ENCODE data around the gene CXCL14. TPM values are rescaled to one million over a fixed set of nuclear protein-coding genes. Genes with fewer than 3 reads are reported as not detected.

Gene CXCL14
- total and polyA plus RNA-seq, 12 donors, result 0.06 to 30.0 (median 2.0) TPM

- 7 to 15% (median 8%) methylated on average over 33 to 77 of the region's 77 CpGs for WGBS, 4 donors
- Histone ChIP-seq H3K27me3 (peaks cover 45% of the 10 kb centered on the region), H3K4me1 (replicated peaks in 1 of 2) (peaks cover 11 to 17% of the 10 kb centered on the region in 2 donors), H3K4me3 (peak overlapping the region in 2 of 4 donors; percentile 35 to 66), H3K27ac (no peak overlapping the region), H3K9me3 (replicated peaks in 1 of 3) (no peaks in the 10 kb centered on the region), H3K36me3 (replicated peaks in 1 of 2) (no peaks in the 10 kb centered on the region)
- TF ChIP-seq CTCF (IDR thresholded peaks at IDR 0.05) (no peak), POLR2A (IDR thresholded peaks at IDR 0.05) (no peak)
- intact Hi-C loops (cut with DNase I), result no loop called here
- DNase-seq, result peak in 4 of 7 donors; percentile 23 to 36 (median 25)
These were observed 35.1 kb downstream of the CXCL14 start for GRCh38 chr5:135543485-135544304.

- no peaks in the 10 kb centered on the region for H3K36me3 ChIP-seq (replicated peaks in 1 of 2)
- peaks cover 49% of the 10 kb centered on the region for H3K27me3 ChIP-seq
- no peak overlapping the region for H3K27ac ChIP-seq
- peak overlapping the region in 2 of 4 donors; percentile 9 to 66 for H3K4me3 ChIP-seq
- no peaks in the 10 kb centered on the region for H3K9me3 ChIP-seq (replicated peaks in 1 of 3)
- TF ChIP-seq CTCF (IDR thresholded peaks at IDR 0.05) (no peak), POLR2A (IDR thresholded peaks at IDR 0.05) (no peak)
- 55 to 58% (median 57%) methylated on average over 5 of the region's 5 CpGs for WGBS, 4 donors
- DNase-seq, result no peak
- H3K4me1 ChIP-seq (replicated peaks in 1 of 2), result peaks cover 11 to 17% of the 10 kb centered on the region in 2 donors
- intact Hi-C loops (cut with DNase I), result no loop called here
These were observed 35.7 kb downstream of the CXCL14 start for GRCh38 chr5:135543001-135543484.

DNA sequence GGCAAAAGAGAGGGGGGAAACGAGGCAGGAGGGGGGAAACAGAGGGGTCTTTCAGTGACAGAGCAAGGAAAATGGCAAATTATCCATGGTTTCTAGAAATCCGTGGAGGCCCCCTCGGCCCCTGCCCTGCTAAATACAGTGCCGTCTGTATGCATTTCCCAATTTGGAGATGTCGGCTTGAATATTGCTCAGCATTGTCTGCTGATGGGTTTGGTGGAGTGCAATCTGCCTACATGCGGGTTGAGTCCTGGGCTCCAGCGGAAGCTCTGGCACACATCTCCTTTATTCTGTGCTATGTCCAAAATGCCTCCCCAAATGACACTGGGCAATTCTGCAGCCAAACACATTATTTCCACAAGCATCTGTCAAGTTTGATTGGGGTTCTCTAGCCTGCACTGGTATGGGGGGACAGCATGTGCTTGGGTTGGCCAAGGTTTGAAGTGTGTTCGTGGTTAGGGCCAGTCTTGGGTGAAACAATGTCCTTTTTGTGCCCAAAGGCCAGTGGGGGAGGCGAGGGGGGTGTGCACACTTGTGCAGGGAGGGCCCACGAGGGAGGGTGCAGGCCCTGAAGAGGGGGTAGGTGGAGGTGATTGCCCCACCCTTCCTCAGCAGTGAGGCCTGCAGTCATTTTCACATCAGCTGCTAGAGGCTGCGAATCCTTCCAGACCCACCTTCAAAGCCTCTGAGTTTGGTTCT, 36.8 kb downstream of the CXCL14 start:
- Histone ChIP-seq H3K4me3 (no peak overlapping the region), H3K27ac (no peak overlapping the region), H3K4me1 (replicated peaks in 1 of 2) (peaks cover 11 to 17% of the 10 kb centered on the region in 2 donors), H3K9me3 (replicated peaks in 1 of 3) (no peaks in the 10 kb centered on the region), H3K36me3 (replicated peaks in 1 of 2) (no peaks in the 10 kb centered on the region), H3K27me3 (peaks cover 53% of the 10 kb centered on the region)
- no peak for TF ChIP-seq CTCF (IDR thresholded peaks at IDR 0.05)
- TF ChIP-seq POLR2A (IDR thresholded peaks at IDR 0.05), result no peak
- no peak for DNase-seq
- intact Hi-C loops (cut with DNase I), result no loop called here
- 47 to 57% (median 56%) methylated on average over 10 to 11 of the region's 11 CpGs for WGBS, 4 donors

DNA sequence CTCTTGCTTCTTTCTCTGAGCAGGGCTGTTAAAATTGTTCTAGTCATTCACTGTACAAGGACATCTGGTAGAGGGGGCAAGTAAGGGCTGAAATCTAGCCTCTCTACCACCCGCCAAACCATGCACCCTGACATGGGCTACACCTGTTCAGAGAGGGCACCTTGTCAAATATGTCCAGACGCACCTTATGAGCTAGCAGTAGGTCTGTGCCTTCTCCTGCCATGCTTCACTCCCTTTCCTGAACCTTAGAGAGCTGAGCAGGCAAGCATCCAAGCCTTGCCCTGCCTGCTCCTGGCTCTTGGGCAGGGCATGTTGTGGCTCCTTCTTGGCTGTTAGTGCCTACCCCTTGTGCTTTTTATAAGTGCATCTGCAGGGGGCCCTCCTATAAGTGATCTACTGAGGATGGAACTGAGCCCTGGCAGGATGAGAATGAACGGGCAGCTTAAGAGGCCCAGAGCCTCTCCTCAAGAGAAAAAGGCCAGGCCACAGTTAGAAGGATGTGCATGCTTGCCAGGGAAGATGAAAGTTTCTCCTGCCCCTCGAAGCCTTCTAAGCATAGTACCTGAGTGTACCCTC, 39.3 kb downstream of the CXCL14 start:
- WGBS, 4 donors, result 59 to 76% (median 71%) methylated on average over 3 to 4 of the region's 4 CpGs
- intact Hi-C loops (cut with DNase I), result no loop called here
- peaks cover 60% of the 10 kb centered on the region for H3K27me3 ChIP-seq

More for the DNA sequence above, 39.3 kb downstream of the CXCL14 start:
- no peak for DNase-seq
- Histone ChIP-seq H3K36me3 (replicated peaks in 1 of 2) (no peaks in the 10 kb centered on the region), H3K9me3 (replicated peaks in 1 of 3) (no peaks in the 10 kb centered on the region), H3K27ac (no peak overlapping the region), H3K4me3 (no peak overlapping the region), H3K4me1 (replicated peaks in 1 of 2) (peaks cover 10 to 23% of the 10 kb centered on the region in 2 donors)
- TF ChIP-seq CTCF (IDR thresholded peaks at IDR 0.05) (no peak), POLR2A (IDR thresholded peaks at IDR 0.05) (no peak)

Data from adrenal gland (tissue), 12 donors.